Measurements from ENCODE around the gene C1GALT1. TPM values are rescaled to one million over a fixed set of nuclear protein-coding genes. Genes with fewer than 3 reads are reported as not detected.

The C1GALT1 gene
- total and polyA plus RNA-seq, 2 donors (not counting 3 experiments of a cell fraction or from before 2014, with no cell fraction given), result 18.3 to 31.1 TPM

- intact Hi-C loops (cut with micrococcal nuclease), result loop anchor here (1.0 to 5.0 kb wide), 7 partner anchors 39 to 1079 kb away; no protein-coding TSS in a partner anchor
Measured at GRCh38 chr7:7181519-7182155, 707 bp upstream of the C1GALT1 start.

GRCh38 chr7:7183061-7183837 is 905 bp downstream of the C1GALT1 start:
- no peaks in the 10 kb centered on the region for H3K9me3 ChIP-seq (replicated peaks; ENCODE audit: control insufficient read depth, insufficient read depth, low read length)
- H3K27me3 ChIP-seq (ENCODE audit: control insufficient read depth in 2 of 2, insufficient read depth in 2 of 2, low read length in 2 of 2), result no peaks in the 10 kb centered on the region
- intact Hi-C loops (cut with micrococcal nuclease) (loop anchor here (2.0 to 5.0 kb wide), 5 partner anchors 38 to 1078 kb away; no protein-coding TSS in a partner anchor), dilution Hi-C loops (cut with MboI; ENCODE audit: extremely low pct_ligation_motif_present, low sequenced_read_pairs) (no loop called here)
- BruUV-seq (replicated peaks), result TSS peak; percentile 38
- TF ChIP-seq JUN (IDR thresholded peaks at IDR 0.05; ENCODE audit: borderline replicate concordance, insufficient read depth, insufficient read length, low read depth), result no peak
- no peak for TF ChIP-seq GATA2 (IDR thresholded peaks at IDR 0.05; ENCODE audit: insufficient read depth, insufficient read length, low read depth, low read length)
- TF ChIP-seq EZH2 (IDR thresholded peaks at IDR 0.05; ENCODE audit: borderline replicate concordance, low read depth, low read length, severe bottlenecking), result no peak
- no peak for TF ChIP-seq MYC (IDR thresholded peaks at IDR 0.05; ENCODE audit: low read depth, low read length)
- TF ChIP-seq CTCF (IDR thresholded peaks at IDR 0.05; ENCODE audit: extremely low read depth in 1 of 2, insufficient read depth in 1 of 2, low read depth in 1 of 2, low read length in 2 of 2), result no peak
- no peak for TF ChIP-seq MAX (IDR thresholded peaks at IDR 0.05; ENCODE audit: insufficient read depth, insufficient read length)
- TF ChIP-seq FOS (IDR thresholded peaks at IDR 0.05; ENCODE audit: borderline replicate concordance, insufficient read depth, low read length), result no peak
- no peak for TF ChIP-seq POLR2AphosphoS5 (IDR thresholded peaks at IDR 0.05; ENCODE audit: insufficient read depth, low read depth, low read length)
- TF ChIP-seq POLR2A (IDR thresholded peaks at IDR 0.05; ENCODE audit: low read depth, low read length), result no peak
- H2AFZ ChIP-seq (ENCODE audit: low read depth, low read length), result peak overlapping the region; percentile 81
- FAIRE-seq, result peak; percentile 65
- peak overlapping the region; percentile 100 for H3K4me2 ChIP-seq (ENCODE audit: insufficient read depth, low read length)
- POLR2A ChIA-PET, result interaction anchor here (0.7 kb wide), 1 partner anchor 1007 kb away, joined by 4 read pairs; no protein-coding TSS in a partner anchor
- H3K36me3 ChIP-seq (ENCODE audit: control insufficient read depth in 2 of 2, extremely low read depth in 1 of 2, insufficient read depth in 2 of 2, low read length in 2 of 2), result no peaks in the 10 kb centered on the region
- peaks cover 2% of the 10 kb centered on the region for H4K20me1 ChIP-seq (replicated peaks; ENCODE audit: control insufficient read depth, extremely low read depth, insufficient read depth, low read length)
- CTCF ChIA-PET, result interaction anchor here (1.4 to 2.3 kb wide), 3 partner anchors 78 to 83 kb away, joined by 5 to 12 read pairs (median 10); no protein-coding TSS in a partner anchor
- H3K4me3 ChIP-seq (replicated peaks in 1 of 3; ENCODE audit: insufficient read depth in 1 of 3, low read depth in 1 of 3, low read length in 3 of 3), result peak overlapping the region; percentile 77 to 95 (median 85)
- peak overlapping the region; percentile 63 for H3K27ac ChIP-seq (ENCODE audit: insufficient read depth, low read depth, low read length)
- peaks cover 44% of the 10 kb centered on the region for H3K79me2 ChIP-seq (ENCODE audit: control insufficient read depth, insufficient read depth, low read length)
- DNase-seq (ENCODE audit: low read depth, low spot score), result peak; percentile 66
- H3K4me1 ChIP-seq (ENCODE audit: control insufficient read depth, extremely low read depth, insufficient read depth, low read length), result peaks cover 18% of the 10 kb centered on the region
- H3K9ac ChIP-seq (replicated peaks; ENCODE audit: extremely low read depth, insufficient read depth, low read length), result peak overlapping the region; percentile 95
- peaks cover 2% of the 10 kb centered on the region for H3K9me1 ChIP-seq (replicated peaks; ENCODE audit: control insufficient read depth, extremely low read depth, insufficient read depth, low read length)

More at GRCh38 chr7:7181519-7182155, 707 bp upstream of the C1GALT1 start:
- peak overlapping the region; percentile 95 for H3K4me2 ChIP-seq (ENCODE audit: insufficient read depth, low read length)
- H3K9ac ChIP-seq (replicated peaks; ENCODE audit: extremely low read depth, insufficient read depth, low read length), result peak overlapping the region; percentile 86
- H3K36me3 ChIP-seq (ENCODE audit: control insufficient read depth in 2 of 2, extremely low read depth in 1 of 2, insufficient read depth in 2 of 2, low read length in 2 of 2), result no peaks in the 10 kb centered on the region
- peaks cover 31% of the 10 kb centered on the region for H3K79me2 ChIP-seq (ENCODE audit: control insufficient read depth, insufficient read depth, low read length)
- BruUV-seq (replicated peaks), result TSS peak; percentile 92
- no peak for FAIRE-seq
- peak overlapping the region; percentile 78 for H3K27ac ChIP-seq (ENCODE audit: insufficient read depth, low read depth, low read length)
- H3K9me3 ChIP-seq (replicated peaks; ENCODE audit: control insufficient read depth, insufficient read depth, low read length), result no peaks in the 10 kb centered on the region
- no peaks in the 10 kb centered on the region for H4K20me1 ChIP-seq (replicated peaks; ENCODE audit: control insufficient read depth, extremely low read depth, insufficient read depth, low read length)
- H3K4me1 ChIP-seq (ENCODE audit: control insufficient read depth, extremely low read depth, insufficient read depth, low read length), result peaks cover 30% of the 10 kb centered on the region
- H3K4me3 ChIP-seq (replicated peaks in 1 of 3; ENCODE audit: insufficient read depth in 1 of 3, low read depth in 1 of 3, low read length in 3 of 3), result peak overlapping the region; percentile 40 to 91 (median 74)
- H3K9me1 ChIP-seq (replicated peaks; ENCODE audit: control insufficient read depth, extremely low read depth, insufficient read depth, low read length), result no peaks in the 10 kb centered on the region
- no peaks in the 10 kb centered on the region for H3K27me3 ChIP-seq (ENCODE audit: control insufficient read depth in 2 of 2, insufficient read depth in 2 of 2, low read length in 2 of 2)
- dilution Hi-C loops (cut with MboI; ENCODE audit: extremely low pct_ligation_motif_present, low sequenced_read_pairs), result no loop called here
- CTCF ChIA-PET, result interaction anchor here (0.9 to 2.0 kb wide), 7 partner anchors 13 to 243 kb away, joined by 3 to 10 read pairs (median 4); no protein-coding TSS in a partner anchor
- TF ChIP-seq FOS (IDR thresholded peaks at IDR 0.05; ENCODE audit: borderline replicate concordance, insufficient read depth, low read length) (no peak), MYC (IDR thresholded peaks at IDR 0.05; ENCODE audit: low read depth, low read length) (no peak), POLR2A (IDR thresholded peaks at IDR 0.05; ENCODE audit: low read depth, low read length) (no peak), EZH2 (IDR thresholded peaks at IDR 0.05; ENCODE audit: borderline replicate concordance, low read depth, low read length, severe bottlenecking) (no peak)
- H2AFZ ChIP-seq (ENCODE audit: low read depth, low read length), result peak overlapping the region; percentile 91
- DNase-seq (ENCODE audit: low read depth, low spot score), result no peak
- POLR2A ChIA-PET, result interaction anchor here (1.1 kb wide), 1 partner anchor 82 kb away, joined by 4 read pairs; no protein-coding TSS in a partner anchor

Data from endothelial cell of umbilical vein (primary cell).